ENCODE measurements around the gene KIAA0232.

KIAA0232 gene

DNA sequence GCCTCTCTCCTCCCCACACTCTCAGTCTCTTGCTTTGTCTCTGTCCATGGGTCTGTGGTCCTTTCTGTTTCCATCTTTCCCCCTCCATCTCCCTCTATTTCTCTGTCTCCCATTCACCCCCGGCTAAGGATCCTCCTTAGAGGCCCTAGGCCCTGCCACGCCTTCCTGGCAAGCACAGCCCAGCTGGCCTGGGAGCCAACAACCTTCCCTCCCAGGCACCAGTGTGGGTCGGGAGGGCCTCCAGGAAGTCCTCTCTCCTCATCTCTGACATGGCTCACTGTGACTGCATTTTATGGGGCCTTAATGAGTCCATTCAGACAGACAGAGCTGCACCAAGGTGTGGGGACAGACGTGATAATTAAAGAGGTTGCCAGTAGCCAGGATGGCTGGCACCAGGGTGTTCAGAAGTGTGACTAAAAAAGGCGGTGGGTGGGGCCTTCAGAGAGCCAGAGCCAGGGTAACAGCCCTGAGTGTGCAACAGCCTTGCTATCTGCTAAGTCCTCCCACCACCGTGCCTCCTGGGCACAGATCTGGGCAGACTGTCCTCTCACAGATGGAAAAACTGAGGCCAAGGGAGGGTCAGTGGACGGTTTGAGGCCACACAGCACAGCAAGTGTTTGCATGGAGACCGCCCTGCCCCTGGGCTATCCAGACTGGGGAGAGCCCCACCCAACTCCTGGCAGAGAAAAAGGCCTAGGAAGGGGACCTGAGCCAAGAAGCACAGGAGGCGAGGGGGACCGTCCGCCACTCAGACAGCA lies 35.1 kb upstream of the KIAA0232 start:
- H3K4me3 ChIP-seq (ENCODE audit: insufficient read depth, low read depth, low read length) = no peak overlapping the region

DNA sequence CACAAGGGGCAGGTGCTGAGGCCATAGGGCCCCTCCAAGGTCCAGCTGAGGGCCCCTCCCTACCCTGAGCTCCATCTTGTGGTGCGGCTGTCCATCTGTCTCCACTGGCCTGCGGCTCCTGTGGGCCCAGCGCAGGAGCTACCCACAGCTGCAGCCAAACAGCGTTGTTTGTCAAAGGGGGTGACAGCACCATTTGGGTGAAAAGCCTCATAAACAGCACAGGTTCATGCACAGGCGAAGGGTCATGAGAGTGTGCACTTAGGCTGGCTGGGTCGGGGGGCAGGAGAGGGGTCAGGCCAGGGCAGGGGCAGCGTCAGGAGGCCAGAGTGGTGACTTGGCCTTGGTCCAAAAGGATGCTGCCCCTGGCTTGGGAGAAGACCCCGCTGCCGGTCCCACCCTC lies 34.2 kb upstream of the KIAA0232 start:
- 94 to 96% methylated on average over 9 of the region's 9 CpGs for WGBS, 2 experiments
- Histone ChIP-seq H3K4me3 (ENCODE audit: insufficient read depth, low read depth, low read length) (no peak overlapping the region), H3K36me3 (ENCODE audit: control insufficient read depth, insufficient read depth, low read length) (no peaks in the 10 kb centered on the region), H3K9me3 (ENCODE audit: control insufficient read depth, low read length) (no peaks in the 10 kb centered on the region), H3K27ac (ENCODE audit: insufficient read depth, low read depth, low read length, poor library complexity, severe bottlenecking) (no peak overlapping the region), H3K27me3 (ENCODE audit: control insufficient read depth, insufficient read depth, low read length, poor library complexity, severe bottlenecking) (no peaks in the 10 kb centered on the region), H3K4me1 (ENCODE audit: control insufficient read depth, insufficient read depth, low read length) (peaks cover 8% of the 10 kb centered on the region)

More for the DNA sequence above, 35.1 kb upstream of the KIAA0232 start:
- WGBS, 2 experiments = 92% methylated on average over 11 of the region's 11 CpGs
- H3K4me1 ChIP-seq (ENCODE audit: control insufficient read depth, insufficient read depth, low read length) = peaks cover 8% of the 10 kb centered on the region
- H3K36me3 ChIP-seq (ENCODE audit: control insufficient read depth, insufficient read depth, low read length) = no peaks in the 10 kb centered on the region
- no peaks in the 10 kb centered on the region for H3K9me3 ChIP-seq (ENCODE audit: control insufficient read depth, low read length)
- no peak overlapping the region for H3K27ac ChIP-seq (ENCODE audit: insufficient read depth, low read depth, low read length, poor library complexity, severe bottlenecking)
- no peaks in the 10 kb centered on the region for H3K27me3 ChIP-seq (ENCODE audit: control insufficient read depth, insufficient read depth, low read length, poor library complexity, severe bottlenecking)

DNA sequence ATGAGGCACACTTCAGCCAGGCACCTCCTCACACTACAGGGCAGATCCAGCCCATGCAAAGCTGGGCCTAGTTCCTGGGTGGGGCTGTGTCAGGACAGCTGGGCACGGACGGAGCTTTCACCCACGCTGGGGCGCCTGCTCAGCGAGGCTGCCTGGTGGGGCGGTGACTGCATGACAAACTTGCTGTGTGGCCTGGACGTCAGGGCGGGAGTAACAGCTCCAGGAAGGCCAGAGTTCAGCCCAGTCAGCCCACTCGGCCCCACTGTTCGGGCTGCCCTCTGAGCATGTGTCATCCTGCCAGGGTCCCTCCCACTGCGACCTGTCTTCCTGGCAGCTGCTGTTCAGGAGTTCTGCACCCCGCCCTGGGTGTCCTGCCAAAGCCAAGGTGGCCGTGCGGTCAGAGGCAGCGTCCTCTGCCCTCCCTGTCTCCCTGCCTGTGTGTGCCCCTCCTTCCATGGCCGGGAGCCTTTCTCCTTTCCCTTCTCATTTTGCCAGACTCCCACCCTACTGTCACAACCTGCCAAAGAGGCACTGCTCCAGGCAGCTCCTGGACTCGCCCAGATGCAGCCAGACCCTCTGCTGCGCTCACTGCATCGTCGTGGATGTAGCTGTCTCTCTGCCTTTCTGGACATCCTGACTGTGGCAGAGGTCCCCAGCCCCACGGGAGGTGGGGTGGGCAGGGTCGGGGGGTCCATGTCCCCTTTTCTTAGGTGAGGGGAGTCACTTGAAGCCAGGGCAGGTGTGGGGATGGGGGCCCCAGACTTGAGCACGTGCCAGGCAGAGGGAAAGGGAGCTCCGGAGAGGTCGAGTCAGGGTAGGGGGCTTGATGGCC lies 33.0 kb upstream of the KIAA0232 start:
- Histone ChIP-seq H3K36me3 (ENCODE audit: control insufficient read depth, insufficient read depth, low read length) (no peaks in the 10 kb centered on the region), H3K9me3 (ENCODE audit: control insufficient read depth, low read length) (no peaks in the 10 kb centered on the region), H3K27ac (ENCODE audit: insufficient read depth, low read depth, low read length, poor library complexity, severe bottlenecking) (no peak overlapping the region), H3K4me3 (ENCODE audit: insufficient read depth, low read depth, low read length) (no peak overlapping the region), H3K27me3 (ENCODE audit: control insufficient read depth, insufficient read depth, low read length, poor library complexity, severe bottlenecking) (no peaks in the 10 kb centered on the region), H3K4me1 (ENCODE audit: control insufficient read depth, insufficient read depth, low read length) (peaks cover 8% of the 10 kb centered on the region)
- WGBS, 2 experiments = 81 to 85% methylated on average over 25 of the region's 25 CpGs

DNA sequence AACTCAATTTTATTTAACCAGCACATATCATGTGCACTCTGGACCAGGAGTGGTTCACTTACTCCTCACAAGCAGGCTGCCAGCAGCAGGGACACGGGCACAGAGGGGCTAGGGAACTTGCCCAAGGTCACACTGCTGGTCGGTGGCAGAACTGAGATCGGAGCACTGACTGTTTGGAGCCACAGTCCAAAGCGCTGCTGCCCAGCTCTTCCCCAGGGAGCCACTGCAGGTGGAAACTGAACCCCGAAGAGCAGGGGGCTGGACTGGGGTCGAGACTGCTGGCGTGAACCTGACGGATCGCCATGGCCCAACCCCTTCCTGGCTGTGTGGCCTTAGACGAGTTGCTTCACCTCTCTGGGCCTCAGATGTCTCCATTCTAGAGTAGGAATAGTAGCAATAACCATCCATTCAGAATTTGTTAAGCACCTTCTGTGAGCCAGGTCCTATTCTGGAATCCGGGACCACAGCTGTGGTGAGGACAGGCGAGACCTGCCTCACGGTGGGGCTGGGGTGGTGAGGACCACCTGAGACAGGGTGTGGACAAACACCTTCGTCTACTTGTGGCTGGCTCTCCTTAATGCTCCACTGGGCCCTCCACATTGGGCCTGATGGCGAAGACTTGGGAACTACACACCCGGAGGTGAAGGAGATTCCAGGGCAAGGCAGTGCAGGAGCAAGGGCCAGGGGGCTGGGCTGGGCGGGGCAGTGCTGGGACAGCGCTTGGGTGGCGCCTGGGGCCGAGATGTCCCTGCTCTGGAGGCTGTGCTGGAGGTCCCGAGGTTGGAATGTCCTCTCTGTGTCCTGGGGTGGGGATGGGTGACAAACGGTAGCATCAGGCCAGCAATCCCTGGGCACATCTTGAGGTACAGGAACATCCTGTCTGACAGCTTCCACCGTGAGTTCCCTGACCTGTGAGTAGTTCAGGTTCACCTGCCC lies 32.0 kb upstream of the KIAA0232 start:
- 91 to 93% methylated on average over 23 of the region's 23 CpGs for WGBS, 2 experiments
- H3K9me3 ChIP-seq (ENCODE audit: control insufficient read depth, low read length) = no peaks in the 10 kb centered on the region
- H3K36me3 ChIP-seq (ENCODE audit: control insufficient read depth, insufficient read depth, low read length) = no peaks in the 10 kb centered on the region
- H3K27me3 ChIP-seq (ENCODE audit: control insufficient read depth, insufficient read depth, low read length, poor library complexity, severe bottlenecking) = no peaks in the 10 kb centered on the region
- H3K4me3 ChIP-seq (ENCODE audit: insufficient read depth, low read depth, low read length) = no peak overlapping the region
- no peak overlapping the region for H3K27ac ChIP-seq (ENCODE audit: insufficient read depth, low read depth, low read length, poor library complexity, severe bottlenecking)
- H3K4me1 ChIP-seq (ENCODE audit: control insufficient read depth, insufficient read depth, low read length) = peaks cover 8% of the 10 kb centered on the region

DNA sequence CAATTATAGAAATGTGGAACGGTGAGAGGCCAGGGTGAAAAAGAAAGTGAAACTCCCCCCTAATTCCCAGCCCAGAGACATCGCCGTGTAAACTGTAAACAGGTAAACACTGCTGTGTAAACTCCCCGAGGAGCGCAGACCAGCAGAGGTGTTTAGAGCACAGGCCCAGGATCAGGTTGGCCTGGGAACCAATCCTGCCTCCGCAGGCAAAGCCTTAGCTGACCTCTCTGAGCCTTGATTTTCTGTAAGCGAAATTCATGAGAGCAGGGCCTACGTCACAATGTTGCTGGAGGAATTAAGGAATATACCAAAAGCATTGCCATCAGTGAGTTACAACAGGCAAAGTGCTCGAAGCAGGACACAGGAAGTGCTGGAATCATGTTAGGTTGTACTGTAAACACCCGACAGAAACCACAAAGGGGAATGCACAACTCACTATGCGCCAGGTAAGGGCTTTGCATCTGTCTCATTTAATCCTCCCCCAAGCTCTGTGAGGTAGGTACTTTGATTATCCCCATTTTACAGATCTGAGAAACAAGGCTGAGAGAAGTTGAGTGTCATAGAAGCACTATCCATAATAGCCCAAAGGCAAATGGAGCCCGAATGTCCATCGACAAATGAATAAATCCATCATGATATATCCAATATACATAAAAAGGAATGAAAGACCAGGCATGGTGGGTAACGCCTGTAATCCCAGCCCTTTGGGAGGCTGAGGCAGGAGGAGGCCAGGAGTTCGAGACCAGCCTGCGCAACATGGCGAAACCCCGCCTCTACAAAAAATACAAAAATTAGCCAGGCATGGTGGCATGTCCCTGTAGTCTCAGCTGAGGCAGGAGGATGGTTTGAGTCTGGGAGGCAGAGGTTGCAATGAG lies 30.7 kb upstream of the KIAA0232 start:
- 80% methylated on average over 18 of the region's 18 CpGs for WGBS, 2 experiments
- Histone ChIP-seq H3K36me3 (ENCODE audit: control insufficient read depth, insufficient read depth, low read length) (no peaks in the 10 kb centered on the region), H3K4me3 (ENCODE audit: insufficient read depth, low read depth, low read length) (no peak overlapping the region), H3K27me3 (ENCODE audit: control insufficient read depth, insufficient read depth, low read length, poor library complexity, severe bottlenecking) (no peaks in the 10 kb centered on the region), H3K9me3 (ENCODE audit: control insufficient read depth, low read length) (no peaks in the 10 kb centered on the region), H3K27ac (ENCODE audit: insufficient read depth, low read depth, low read length, poor library complexity, severe bottlenecking) (no peak overlapping the region), H3K4me1 (ENCODE audit: control insufficient read depth, insufficient read depth, low read length) (no peaks in the 10 kb centered on the region)

DNA sequence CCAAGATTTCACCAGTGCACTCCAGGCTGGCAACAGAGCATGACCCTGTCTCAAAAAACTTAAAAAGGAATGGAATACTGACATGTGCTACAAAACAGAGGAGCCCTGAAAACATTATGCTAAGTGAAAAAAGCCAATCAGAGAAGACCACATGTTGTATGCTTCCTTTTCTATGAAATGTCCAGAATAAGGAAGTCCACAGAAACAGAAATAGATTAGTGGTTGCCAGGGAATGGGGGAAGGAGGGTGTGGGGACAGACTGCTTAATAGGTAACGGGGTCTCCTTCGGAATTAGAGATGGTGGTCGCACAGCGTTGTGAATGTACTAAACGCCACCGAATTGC lies 30.1 kb upstream of the KIAA0232 start:
- Histone ChIP-seq H3K27ac (ENCODE audit: insufficient read depth, low read depth, low read length, poor library complexity, severe bottlenecking) (no peak overlapping the region), H3K4me1 (ENCODE audit: control insufficient read depth, insufficient read depth, low read length) (no peaks in the 10 kb centered on the region), H3K36me3 (ENCODE audit: control insufficient read depth, insufficient read depth, low read length) (no peaks in the 10 kb centered on the region), H3K27me3 (ENCODE audit: control insufficient read depth, insufficient read depth, low read length, poor library complexity, severe bottlenecking) (no peaks in the 10 kb centered on the region), H3K9me3 (ENCODE audit: control insufficient read depth, low read length) (no peaks in the 10 kb centered on the region), H3K4me3 (ENCODE audit: insufficient read depth, low read depth, low read length) (no peak overlapping the region)
- WGBS, 2 experiments = 97% methylated on average over 6 of the region's 6 CpGs

DNA sequence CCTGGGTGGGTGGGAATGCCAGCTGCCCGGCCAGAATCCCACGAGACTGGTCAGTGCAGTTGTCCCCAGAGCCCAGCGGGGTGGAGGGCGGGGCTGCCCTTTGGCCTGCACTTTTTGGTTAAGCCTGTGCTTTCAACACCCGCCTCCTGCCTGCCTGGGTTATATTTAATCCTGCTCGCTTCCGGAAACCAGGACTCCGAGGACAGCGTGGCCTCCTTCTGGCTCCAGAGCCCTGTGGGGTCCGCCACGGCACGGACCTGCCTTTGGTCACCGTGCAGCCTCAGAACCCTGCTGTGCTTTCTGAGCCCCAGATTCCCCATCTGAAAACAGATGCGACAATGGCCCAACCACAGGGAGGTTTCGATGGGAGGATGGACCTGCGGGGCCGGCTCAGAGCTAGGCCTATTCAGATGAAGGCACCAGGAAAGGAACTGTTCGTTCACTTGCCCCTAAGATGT lies 29.4 kb upstream of the KIAA0232 start:
- Histone ChIP-seq H3K4me3 (ENCODE audit: insufficient read depth, low read depth, low read length) (no peak overlapping the region), H3K36me3 (ENCODE audit: control insufficient read depth, insufficient read depth, low read length) (no peaks in the 10 kb centered on the region), H3K27ac (ENCODE audit: insufficient read depth, low read depth, low read length, poor library complexity, severe bottlenecking) (no peak overlapping the region), H3K9me3 (ENCODE audit: control insufficient read depth, low read length) (no peaks in the 10 kb centered on the region), H3K27me3 (ENCODE audit: control insufficient read depth, insufficient read depth, low read length, poor library complexity, severe bottlenecking) (no peaks in the 10 kb centered on the region), H3K4me1 (ENCODE audit: control insufficient read depth, insufficient read depth, low read length) (no peaks in the 10 kb centered on the region)
- WGBS, 2 experiments = 54 to 61% methylated on average over 18 of the region's 18 CpGs

DNA sequence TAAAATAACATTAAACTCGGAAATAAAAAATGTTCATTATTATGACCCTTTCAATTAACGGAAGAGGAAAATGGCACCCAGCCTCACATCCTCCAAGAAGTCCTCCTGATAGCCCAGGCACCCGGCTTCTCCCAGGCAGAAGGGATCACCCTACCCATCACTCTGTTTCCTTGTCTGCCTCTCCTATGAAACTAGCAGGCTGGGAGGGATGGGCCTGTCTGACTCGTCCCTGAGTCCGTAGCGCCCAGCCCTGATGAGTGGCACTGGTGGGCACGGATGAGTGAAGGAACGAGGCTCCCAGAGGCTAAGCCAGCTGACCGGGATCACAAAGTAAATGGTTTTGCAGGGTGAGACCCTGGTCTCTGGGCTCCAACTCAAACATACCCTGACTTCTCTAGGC lies 28.6 kb upstream of the KIAA0232 start:
- Histone ChIP-seq H3K27me3 (ENCODE audit: control insufficient read depth, insufficient read depth, low read length, poor library complexity, severe bottlenecking) (no peaks in the 10 kb centered on the region), H3K9me3 (ENCODE audit: control insufficient read depth, low read length) (no peaks in the 10 kb centered on the region), H3K27ac (ENCODE audit: insufficient read depth, low read depth, low read length, poor library complexity, severe bottlenecking) (no peak overlapping the region), H3K36me3 (ENCODE audit: control insufficient read depth, insufficient read depth, low read length) (no peaks in the 10 kb centered on the region), H3K4me3 (ENCODE audit: insufficient read depth, low read depth, low read length) (no peak overlapping the region), H3K4me1 (ENCODE audit: control insufficient read depth, insufficient read depth, low read length) (no peaks in the 10 kb centered on the region)
- 83 to 86% methylated on average over 9 of the region's 9 CpGs for WGBS, 2 experiments

DNA sequence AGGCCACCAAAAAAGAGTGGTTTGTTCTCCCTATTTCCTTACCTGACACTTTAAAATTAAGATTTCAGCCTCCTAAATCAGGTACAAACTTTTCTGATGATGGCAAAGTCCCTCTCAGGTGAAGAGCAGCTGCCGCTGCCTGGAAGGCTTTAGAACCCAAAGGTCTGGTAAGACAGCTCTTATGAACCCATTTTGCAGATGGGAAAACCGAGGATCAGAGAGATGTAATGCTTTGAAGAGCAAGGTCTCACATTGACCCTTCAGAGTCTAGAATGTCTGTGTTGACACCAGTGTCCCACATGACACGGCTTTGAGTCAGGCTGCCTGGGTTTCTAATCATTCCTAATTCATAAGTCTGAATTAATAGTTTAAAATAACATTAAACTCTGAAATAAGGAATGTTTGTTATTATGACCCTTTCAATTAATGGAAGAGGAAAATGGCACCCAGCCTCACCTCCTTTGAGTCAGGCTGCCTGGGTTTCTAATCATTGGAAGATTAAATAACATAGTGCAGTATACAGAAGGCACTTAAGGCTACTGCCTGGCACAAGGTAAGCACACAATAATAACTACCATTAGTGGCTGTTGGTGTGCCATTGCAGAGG lies 27.9 kb upstream of the KIAA0232 start:
- Histone ChIP-seq H3K36me3 (ENCODE audit: control insufficient read depth, insufficient read depth, low read length) (no peaks in the 10 kb centered on the region), H3K9me3 (ENCODE audit: control insufficient read depth, low read length) (no peaks in the 10 kb centered on the region), H3K27me3 (ENCODE audit: control insufficient read depth, insufficient read depth, low read length, poor library complexity, severe bottlenecking) (no peaks in the 10 kb centered on the region), H3K4me1 (ENCODE audit: control insufficient read depth, insufficient read depth, low read length) (no peaks in the 10 kb centered on the region), H3K4me3 (ENCODE audit: insufficient read depth, low read depth, low read length) (no peak overlapping the region), H3K27ac (ENCODE audit: insufficient read depth, low read depth, low read length, poor library complexity, severe bottlenecking) (no peak overlapping the region)
- 98 to 99% methylated on average over 3 of the region's 3 CpGs for WGBS, 2 experiments

Measured in ectodermal cell (in vitro differentiated cells).